Endodermal cell (in vitro differentiated cells): ENCODE data around the gene ARHGDIA. TPM values are rescaled to one million over a fixed set of nuclear protein-coding genes. Genes with fewer than 3 reads are reported as not detected.

Experiments
- DNase-seq: peaks from one replicate; pipeline ENCODE4 v3.0.0-alpha.2; 2017
- H3K27ac ChIP-seq: 2 replicates; pipeline ENCODE4 v1.5.1; 2013; ENCODE audit warnings: mild to moderate bottlenecking, low read depth, low read length, moderate library complexity
- H3K27me3 ChIP-seq: 2 replicates; pipeline ENCODE4 v1.6.1; 2013; ENCODE audit warnings: mild to moderate bottlenecking, low read length, moderate library complexity; ENCODE audit not compliant: insufficient read depth, control insufficient read depth, poor library complexity, severe bottlenecking
- H3K36me3 ChIP-seq: 2 replicates; pipeline ENCODE4 v1.7.0; 2013; ENCODE audit warnings: mild to moderate bottlenecking, low read length, moderate library complexity; ENCODE audit not compliant: control insufficient read depth, insufficient read depth
- H3K4me1 ChIP-seq: one replicate; pipeline ENCODE4 v1.7.0; 2013; ENCODE audit warnings: low read length; ENCODE audit not compliant: control insufficient read depth, insufficient read depth
- H3K4me3 ChIP-seq: 2 replicates; pipeline ENCODE4 v1.5.1; 2013; ENCODE audit warnings: mild to moderate bottlenecking, low read length, moderate library complexity
- H3K9ac ChIP-seq: 2 replicates; pipeline ENCODE4 v1.6.1; 2013; ENCODE audit warnings: mild to moderate bottlenecking, low read length, moderate library complexity; ENCODE audit not compliant: poor library complexity, severe bottlenecking; ENCODE audit errors: extremely low read depth
- H3K9me3 ChIP-seq: 2 replicates; pipeline ENCODE4 v1.6.1; 2013; ENCODE audit warnings: mild to moderate bottlenecking, low read length, moderate library complexity; ENCODE audit not compliant: control insufficient read depth
- H3K27ac Mint-ChIP-seq: 2 replicates; pipeline ENCODE4 v1.8.0; 2020; ENCODE audit warnings: mixed read lengths
- H3K27me3 Mint-ChIP-seq: 2 replicates; pipeline ENCODE4 v1.8.0; 2021; ENCODE audit warnings: mild to moderate bottlenecking, mixed read lengths; ENCODE audit not compliant: insufficient read depth
- H3K36me3 Mint-ChIP-seq: 2 replicates; pipeline ENCODE4 v1.8.0; 2020; ENCODE audit warnings: low read depth, mixed read lengths
- H3K4me1 Mint-ChIP-seq: 2 replicates; pipeline ENCODE4 v1.8.0; 2020; ENCODE audit warnings: mixed read lengths
- H3K4me3 Mint-ChIP-seq: 2 replicates; pipeline ENCODE4 v1.8.0; 2020; ENCODE audit warnings: mild to moderate bottlenecking, moderate library complexity, mixed read lengths
- H3K9me3 Mint-ChIP-seq: 2 replicates; pipeline ENCODE4 v1.8.0; 2020; ENCODE audit warnings: mild to moderate bottlenecking, mixed read lengths
- CTCF ChIP-seq: fragments of 200-600 bp; sonication (generic); conservative IDR thresholded peaks from 2 replicates; pipeline ENCODE4 v1.5.0; 2021; ENCODE audit warnings: antibody characterized with exemption, mild to moderate bottlenecking
- WGBS, 2 experiments: methylation state at CpG; one replicate each; pipeline versions ENCODE4 v1.1.5 to v1.1.7; 2013; ENCODE audit warnings: missing lambda C conversion rate in 2 of 2, mixed read lengths in 1 of 2; ENCODE audit not compliant: insufficient coverage in 1 of 2, insufficient read length in 1 of 2; 5-methylcytosine and 5-hydroxymethylcytosine counted together
- total RNA-seq, 2 donors: library from RNA; stranded (reverse); fragmentation: NEBNext Ultra II Directional in 1 of 2; extraction: Animal tissue kit (Norgen Biotek cat#: 25700) in 1 of 2; gene quantifications; 2 replicates in 1 of 2; 3 replicates in 1 of 2; pipeline ENCODE4 v1.2.1, GENCODE V29; 2021

Gene ARHGDIA
- total RNA-seq, 2 donors from 2014 or later = 240 to 254 TPM

GRCh38 chr17:81839301-81839700 lies 31.8 kb downstream of the ARHGDIA start:
- Mint-ChIP-seq H3K36me3 (peaks cover 20% of the 10 kb centered on the region), H3K27ac (no peak overlapping the region), H3K9me3 (no peaks in the 10 kb centered on the region), H3K4me1 (no peaks in the 10 kb centered on the region), H3K27me3 (no peaks in the 10 kb centered on the region), H3K4me3 (no peak overlapping the region)
- Histone ChIP-seq H3K9me3 (no peaks in the 10 kb centered on the region), H3K27ac (no peak overlapping the region), H3K4me3 (no peak overlapping the region), H3K27me3 (no peaks in the 10 kb centered on the region), H3K4me1 (no peaks in the 10 kb centered on the region), H3K9ac (no peak overlapping the region), H3K36me3 (peaks cover 19% of the 10 kb centered on the region)
- 92 to 93% methylated on average over 15 of the region's 15 CpGs for WGBS, 2 experiments
- no peak for DNase-seq
- no peak for TF ChIP-seq CTCF

- DNase-seq = no peak
Observed at GRCh38 chr17:81838753-81839255, 32.3 kb downstream of the ARHGDIA start.

GRCh38 chr17:81837641-81838040 lies 33.5 kb downstream of the ARHGDIA start:
- no peaks in the 10 kb centered on the region for H3K9me3 Mint-ChIP-seq
- peaks cover 6% of the 10 kb centered on the region for H3K36me3 Mint-ChIP-seq
- H3K9me3 ChIP-seq = no peaks in the 10 kb centered on the region
- H3K4me3 Mint-ChIP-seq = no peak overlapping the region
- peaks cover 2% of the 10 kb centered on the region for H3K36me3 ChIP-seq
- no peaks in the 10 kb centered on the region for H3K4me1 Mint-ChIP-seq
- no peak overlapping the region for H3K27ac ChIP-seq
- H3K4me3 ChIP-seq = no peak overlapping the region
- H3K27me3 ChIP-seq = no peaks in the 10 kb centered on the region
- no peak overlapping the region for H3K9ac ChIP-seq
- no peak for DNase-seq
- H3K4me1 ChIP-seq = no peaks in the 10 kb centered on the region
- TF ChIP-seq CTCF = no peak
- H3K27me3 Mint-ChIP-seq = no peaks in the 10 kb centered on the region
- no peak overlapping the region for H3K27ac Mint-ChIP-seq
- 90 to 91% methylated on average over 5 to 9 of the region's 9 CpGs for WGBS, 2 experiments

More at GRCh38 chr17:81838753-81839255, 32.3 kb downstream of the ARHGDIA start:
- Histone ChIP-seq H3K4me1 (no peaks in the 10 kb centered on the region), H3K27ac (no peak overlapping the region), H3K9ac (no peak overlapping the region), H3K9me3 (no peaks in the 10 kb centered on the region), H3K27me3 (no peaks in the 10 kb centered on the region), H3K36me3 (peaks cover 14% of the 10 kb centered on the region), H3K4me3 (no peak overlapping the region)
- Mint-ChIP-seq H3K27ac (peak overlapping the region; percentile 72), H3K4me1 (no peaks in the 10 kb centered on the region), H3K27me3 (no peaks in the 10 kb centered on the region), H3K9me3 (no peaks in the 10 kb centered on the region), H3K4me3 (no peak overlapping the region), H3K36me3 (peaks cover 18% of the 10 kb centered on the region)
- no peak for TF ChIP-seq CTCF
- WGBS, 2 experiments = 77 to 84% methylated on average over 13 to 17 of the region's 17 CpGs
